ENCODE measurements around the gene INTS4. TPM values are rescaled to one million over a fixed set of nuclear protein-coding genes. Genes with fewer than 3 reads are reported as not detected.
"Not testable (repeated sequence)": the region's sequence is repeated elsewhere in the genome, so short reads cannot be mapped to it uniquely, and the experiment has no call there.

The INTS4 gene
- total and polyA plus RNA-seq, 2 experiments from 2014 or later = 24.6 to 47.6 TPM

- TF ChIP-seq ZNF462 (CRISPR knock-in tag; IDR thresholded peaks at IDR 0.05) = no peak
Observed at GRCh38 chr11:77908835-77909234, 85.6 kb downstream of the INTS4 start (continued).

GRCh38 chr11:77894949-77895348 is 99.5 kb downstream of the INTS4 start:
- H3K27ac ChIP-seq (ENCODE audit: low read depth); DNase-seq (ENCODE audit: low spot score); H3K4me2 ChIP-seq; H4K20me1 ChIP-seq (replicated peaks; ENCODE audit: insufficient read depth); H3K27me3 ChIP-seq (ENCODE audit: insufficient read depth); H3K79me2 ChIP-seq (replicated peaks; ENCODE audit: insufficient read depth); H3K4me1 Mint-ChIP-seq; H3K9me3 Mint-ChIP-seq; H2AFZ ChIP-seq; H3K36me3 ChIP-seq (ENCODE audit: insufficient read depth); H3F3A ChIP-seq (replicated peaks; ENCODE audit: low read depth); H3K27me3 Mint-ChIP-seq (ENCODE audit: insufficient read depth, low read depth, poor library complexity); H3K4me1 ChIP-seq (ENCODE audit: insufficient read depth); H3K9me2 ChIP-seq (ENCODE audit: insufficient read depth); H3K4me3 Mint-ChIP-seq; H3K27ac Mint-ChIP-seq; H3K4me3 ChIP-seq; ATAC-seq: not testable (repeated sequence)
- peaks cover 30% of the 10 kb centered on the region for H3K36me3 Mint-ChIP-seq (ENCODE audit: low read depth)

- H3K9me2 ChIP-seq (ENCODE audit: insufficient read depth); H3K9me3 Mint-ChIP-seq; H3K4me1 Mint-ChIP-seq; DNase-seq (ENCODE audit: low spot score); H3K36me3 ChIP-seq (ENCODE audit: insufficient read depth); H3K4me2 ChIP-seq; H3K4me3 Mint-ChIP-seq; H3K4me1 ChIP-seq (ENCODE audit: insufficient read depth); H3F3A ChIP-seq (replicated peaks; ENCODE audit: low read depth); H3K27ac Mint-ChIP-seq; H3K27ac ChIP-seq (ENCODE audit: low read depth); H3K27me3 ChIP-seq (ENCODE audit: insufficient read depth); H3K79me2 ChIP-seq (replicated peaks; ENCODE audit: insufficient read depth); H3K27me3 Mint-ChIP-seq (ENCODE audit: insufficient read depth, low read depth, poor library complexity); H2AFZ ChIP-seq; H3K4me3 ChIP-seq; ATAC-seq; H4K20me1 ChIP-seq (replicated peaks; ENCODE audit: insufficient read depth): not testable (repeated sequence)
- peaks cover 39% of the 10 kb centered on the region for H3K36me3 Mint-ChIP-seq (ENCODE audit: low read depth)
Observed at GRCh38 chr11:77891703-77892102, 102.8 kb downstream of the INTS4 start.

- not testable (repeated sequence) for H3K4me3 Mint-ChIP-seq; ATAC-seq; H3K4me3 ChIP-seq; H3K4me2 ChIP-seq; H3K4me1 Mint-ChIP-seq; H4K20me1 ChIP-seq (replicated peaks; ENCODE audit: insufficient read depth); H3K27me3 Mint-ChIP-seq (ENCODE audit: insufficient read depth, low read depth, poor library complexity); DNase-seq (ENCODE audit: low spot score); H3F3A ChIP-seq (replicated peaks; ENCODE audit: low read depth); H3K27ac Mint-ChIP-seq; H2AFZ ChIP-seq; H3K27me3 ChIP-seq (ENCODE audit: insufficient read depth); H3K9me2 ChIP-seq (ENCODE audit: insufficient read depth); H3K27ac ChIP-seq (ENCODE audit: low read depth); H3K4me1 ChIP-seq (ENCODE audit: insufficient read depth); H3K9me3 Mint-ChIP-seq; H3K36me3 ChIP-seq (ENCODE audit: insufficient read depth); H3K79me2 ChIP-seq (replicated peaks; ENCODE audit: insufficient read depth)
- H3K36me3 Mint-ChIP-seq (ENCODE audit: low read depth) = peaks cover 40% of the 10 kb centered on the region
Observed at GRCh38 chr11:77891256-77891655, 103.2 kb downstream of the INTS4 start.

GRCh38 chr11:77890619-77891056 is 103.8 kb downstream of the INTS4 start:
- not testable (repeated sequence) for H3K4me1 ChIP-seq (ENCODE audit: insufficient read depth); H3K27ac ChIP-seq (ENCODE audit: low read depth); H3K79me2 ChIP-seq (replicated peaks; ENCODE audit: insufficient read depth); H3K9me2 ChIP-seq (ENCODE audit: insufficient read depth); H3K27me3 ChIP-seq (ENCODE audit: insufficient read depth); H4K20me1 ChIP-seq (replicated peaks; ENCODE audit: insufficient read depth); DNase-seq (ENCODE audit: low spot score); H2AFZ ChIP-seq; H3K4me2 ChIP-seq; H3K4me3 ChIP-seq; H3K9me3 Mint-ChIP-seq; H3K27me3 Mint-ChIP-seq (ENCODE audit: insufficient read depth, low read depth, poor library complexity); H3K36me3 ChIP-seq (ENCODE audit: insufficient read depth); H3K27ac Mint-ChIP-seq; H3F3A ChIP-seq (replicated peaks; ENCODE audit: low read depth); H3K4me3 Mint-ChIP-seq; ATAC-seq; H3K4me1 Mint-ChIP-seq
- H3K36me3 Mint-ChIP-seq (ENCODE audit: low read depth) = peaks cover 46% of the 10 kb centered on the region

Data from GM23338 (cell line).